ENCODE measurements around the gene UTP11.

The UTP11 gene

GRCh38 chr1:38045401-38046332 lies 33.1 kb downstream of the UTP11 start:
- no peak overlapping the region for H4K5ac ChIP-seq (ENCODE audit: low read length)
- no CpG with 5 or more reads among the region's 115 CpGs for WGBS (ENCODE audit: extremely low coverage, insufficient coverage, low lambda C conversion rate)
- peaks cover 25% of the 10 kb centered on the region for H3K27me3 ChIP-seq (ENCODE audit: insufficient read depth, low read length, poor library complexity)
- H3K27ac ChIP-seq (ENCODE audit: low read depth, low read length): no peak overlapping the region
- no peak overlapping the region for H3K4me3 ChIP-seq (ENCODE audit: low read length)
- H4K8ac ChIP-seq (ENCODE audit: low read depth, low read length): no peak overlapping the region
- no peak overlapping the region for H2BK5ac ChIP-seq (ENCODE audit: low read length)
- H2AK5ac ChIP-seq (ENCODE audit: low read length): no peak overlapping the region
- peak overlapping the region; percentile 8 for H3K4me2 ChIP-seq (ENCODE audit: low read length)
- DNase-seq: peak; percentile 70
- H3K36me3 ChIP-seq (ENCODE audit: control insufficient read depth, insufficient read depth, low read length): no peaks in the 10 kb centered on the region
- H3K18ac ChIP-seq (ENCODE audit: low read length): peak overlapping the region; percentile 9
- H3K9ac ChIP-seq (ENCODE audit: low read length): no peak overlapping the region
- H2BK15ac ChIP-seq (replicated peaks; ENCODE audit: low read depth): no peak overlapping the region
- H3K79me1 ChIP-seq (ENCODE audit: low read length): no peaks in the 10 kb centered on the region
- peak overlapping the region; percentile 6 for H3K56ac ChIP-seq (ENCODE audit: low read length)
- no peaks in the 10 kb centered on the region for H3K4me1 ChIP-seq (ENCODE audit: control insufficient read depth, low read depth, low read length)
- no peak overlapping the region for H3K4ac ChIP-seq (ENCODE audit: low read depth, low read length)
- no peak overlapping the region for H3K23ac ChIP-seq (ENCODE audit: low read length)
- H2BK120ac ChIP-seq (ENCODE audit: low read depth, low read length): no peak overlapping the region
- no peaks in the 10 kb centered on the region for H3K79me2 ChIP-seq (ENCODE audit: control insufficient read depth, insufficient read depth, low read length)

GRCh38 chr1:38046333-38046883 lies 33.9 kb downstream of the UTP11 start, which contains the start of gene POU3F1:
POU3F1 (minus strand) TSS chr1:38046793; CDS start chr1:38046743, 50 bp downstream.
- H3K79me2 ChIP-seq (ENCODE audit: control insufficient read depth, insufficient read depth, low read length): no peaks in the 10 kb centered on the region
- H2BK120ac ChIP-seq (ENCODE audit: low read depth, low read length): no peak within 1 kb of the TSS
- H3K36me3 ChIP-seq (ENCODE audit: control insufficient read depth, insufficient read depth, low read length): no peaks in the 10 kb centered on the region
- no peaks in the 10 kb centered on the region for H3K79me1 ChIP-seq (ENCODE audit: low read length)
- no peak within 1 kb of the TSS for H2BK5ac ChIP-seq (ENCODE audit: low read length)
- peak within 1 kb of the TSS; percentile 44 for H3K9ac ChIP-seq (ENCODE audit: low read length)
- H3K23ac ChIP-seq (ENCODE audit: low read length): peak within 1 kb of the TSS; percentile 15
- H4K5ac ChIP-seq (ENCODE audit: low read length): no peak within 1 kb of the TSS
- no peak within 1 kb of the TSS for H2AK5ac ChIP-seq (ENCODE audit: low read length)
- DNase-seq: no peak
- no CpG with 5 or more reads among the region's 92 CpGs for WGBS (ENCODE audit: extremely low coverage, insufficient coverage, low lambda C conversion rate)
- peaks cover 25% of the 10 kb centered on the region for H3K27me3 ChIP-seq (ENCODE audit: insufficient read depth, low read length, poor library complexity)
- H3K4me1 ChIP-seq (ENCODE audit: control insufficient read depth, low read depth, low read length): no peaks in the 10 kb centered on the region
- no peak within 1 kb of the TSS for H3K4ac ChIP-seq (ENCODE audit: low read depth, low read length)
- H3K27ac ChIP-seq (ENCODE audit: low read depth, low read length): no peak within 1 kb of the TSS
- no peak within 1 kb of the TSS for H2BK15ac ChIP-seq (replicated peaks; ENCODE audit: low read depth)
- H3K56ac ChIP-seq (ENCODE audit: low read length): peak within 1 kb of the TSS; percentile 64
- peak within 1 kb of the TSS; percentile 4 for H3K4me3 ChIP-seq (ENCODE audit: low read length)
- peak within 1 kb of the TSS; percentile 9 for H3K18ac ChIP-seq (ENCODE audit: low read length)
- no peak within 1 kb of the TSS for H4K8ac ChIP-seq (ENCODE audit: low read depth, low read length)
- peak within 1 kb of the TSS; percentile 77 for H3K4me2 ChIP-seq (ENCODE audit: low read length)

- no peak overlapping the region for H2BK120ac ChIP-seq (ENCODE audit: low read depth, low read length)
- no peaks in the 10 kb centered on the region for H3K36me3 ChIP-seq (ENCODE audit: control insufficient read depth, insufficient read depth, low read length)
- no peaks in the 10 kb centered on the region for H3K79me1 ChIP-seq (ENCODE audit: low read length)
- H2AK5ac ChIP-seq (ENCODE audit: low read length): no peak overlapping the region
- H3K4me1 ChIP-seq (ENCODE audit: control insufficient read depth, low read depth, low read length): no peaks in the 10 kb centered on the region
- H3K4me2 ChIP-seq (ENCODE audit: low read length): peak overlapping the region; percentile 77
- no peak overlapping the region for H4K5ac ChIP-seq (ENCODE audit: low read length)
- no peak overlapping the region for H3K4ac ChIP-seq (ENCODE audit: low read depth, low read length)
- peak; percentile 80 for DNase-seq
- no peak overlapping the region for H2BK15ac ChIP-seq (replicated peaks; ENCODE audit: low read depth)
- H3K9ac ChIP-seq (ENCODE audit: low read length): peak overlapping the region; percentile 44
- H3K27ac ChIP-seq (ENCODE audit: low read depth, low read length): no peak overlapping the region
- peaks cover 25% of the 10 kb centered on the region for H3K27me3 ChIP-seq (ENCODE audit: insufficient read depth, low read length, poor library complexity)
- H3K23ac ChIP-seq (ENCODE audit: low read length): peak overlapping the region; percentile 15
- peak overlapping the region; percentile 64 for H3K56ac ChIP-seq (ENCODE audit: low read length)
- H3K18ac ChIP-seq (ENCODE audit: low read length): no peak overlapping the region
- no peak overlapping the region for H4K8ac ChIP-seq (ENCODE audit: low read depth, low read length)
- H3K79me2 ChIP-seq (ENCODE audit: control insufficient read depth, insufficient read depth, low read length): no peaks in the 10 kb centered on the region
- H3K4me3 ChIP-seq (ENCODE audit: low read length): peak overlapping the region; percentile 4
- no CpG with 5 or more reads among the region's 99 CpGs for WGBS (ENCODE audit: extremely low coverage, insufficient coverage, low lambda C conversion rate)
- H2BK5ac ChIP-seq (ENCODE audit: low read length): no peak overlapping the region
These were observed 34.5 kb downstream of the UTP11 start for GRCh38 chr1:38046884-38047602.

- Histone ChIP-seq H3K18ac (ENCODE audit: low read length) (no peak overlapping the region), H3K79me2 (ENCODE audit: control insufficient read depth, insufficient read depth, low read length) (no peaks in the 10 kb centered on the region), H3K79me1 (ENCODE audit: low read length) (no peaks in the 10 kb centered on the region), H3K4ac (ENCODE audit: low read depth, low read length) (no peak overlapping the region), H3K9ac (ENCODE audit: low read length) (peak overlapping the region; percentile 44), H4K5ac (ENCODE audit: low read length) (no peak overlapping the region), H2BK15ac (replicated peaks; ENCODE audit: low read depth) (no peak overlapping the region), H4K8ac (ENCODE audit: low read depth, low read length) (no peak overlapping the region), H2BK5ac (ENCODE audit: low read length) (no peak overlapping the region), H3K27me3 (ENCODE audit: insufficient read depth, low read length, poor library complexity) (peaks cover 25% of the 10 kb centered on the region), H3K4me2 (ENCODE audit: low read length) (peak overlapping the region; percentile 77), H3K56ac (ENCODE audit: low read length) (peak overlapping the region; percentile 64), H3K23ac (ENCODE audit: low read length) (peak overlapping the region; percentile 15), H3K4me1 (ENCODE audit: control insufficient read depth, low read depth, low read length) (no peaks in the 10 kb centered on the region), H3K4me3 (ENCODE audit: low read length) (peak overlapping the region; percentile 4), H2BK120ac (ENCODE audit: low read depth, low read length) (no peak overlapping the region), H2AK5ac (ENCODE audit: low read length) (no peak overlapping the region), H3K36me3 (ENCODE audit: control insufficient read depth, insufficient read depth, low read length) (no peaks in the 10 kb centered on the region), H3K27ac (ENCODE audit: low read depth, low read length) (no peak overlapping the region)
- DNase-seq: peak; percentile 76
- no CpG with 5 or more reads among the region's 34 CpGs for WGBS (ENCODE audit: extremely low coverage, insufficient coverage, low lambda C conversion rate)
These were observed 35.1 kb downstream of the UTP11 start for GRCh38 chr1:38047603-38048141.

- Histone ChIP-seq H3K4me1 (ENCODE audit: control insufficient read depth, low read depth, low read length) (peaks cover 4% of the 10 kb centered on the region), H3K27me3 (ENCODE audit: insufficient read depth, low read length, poor library complexity) (peaks cover 9% of the 10 kb centered on the region)
These were observed 38.0 kb downstream of the UTP11 start for GRCh38 chr1:38050397-38051078.

More at GRCh38 chr1:38050397-38051078, 38.0 kb downstream of the UTP11 start:
- no peak overlapping the region for H4K8ac ChIP-seq (ENCODE audit: low read depth, low read length)
- no peak overlapping the region for H2BK5ac ChIP-seq (ENCODE audit: low read length)
- H3K9ac ChIP-seq (ENCODE audit: low read length): no peak overlapping the region
- WGBS (ENCODE audit: extremely low coverage, insufficient coverage, low lambda C conversion rate): no CpG with 5 or more reads among the region's 13 CpGs
- H3K56ac ChIP-seq (ENCODE audit: low read length): no peak overlapping the region
- H4K5ac ChIP-seq (ENCODE audit: low read length): no peak overlapping the region
- H3K36me3 ChIP-seq (ENCODE audit: control insufficient read depth, insufficient read depth, low read length): no peaks in the 10 kb centered on the region
- no peak for DNase-seq
- no peak overlapping the region for H3K23ac ChIP-seq (ENCODE audit: low read length)
- H3K79me1 ChIP-seq (ENCODE audit: low read length): no peaks in the 10 kb centered on the region
- no peak overlapping the region for H3K27ac ChIP-seq (ENCODE audit: low read depth, low read length)
- no peaks in the 10 kb centered on the region for H3K79me2 ChIP-seq (ENCODE audit: control insufficient read depth, insufficient read depth, low read length)
- no peak overlapping the region for H3K4me2 ChIP-seq (ENCODE audit: low read length)
- H3K18ac ChIP-seq (ENCODE audit: low read length): no peak overlapping the region
- H3K4me3 ChIP-seq (ENCODE audit: low read length): no peak overlapping the region
- H2AK5ac ChIP-seq (ENCODE audit: low read length): no peak overlapping the region
- no peak overlapping the region for H2BK120ac ChIP-seq (ENCODE audit: low read depth, low read length)
- no peak overlapping the region for H3K4ac ChIP-seq (ENCODE audit: low read depth, low read length)
- no peak overlapping the region for H2BK15ac ChIP-seq (replicated peaks; ENCODE audit: low read depth)
